GM23338 (cell line): ENCODE results near the gene HS6ST1. TPM values are rescaled to one million over a fixed set of nuclear protein-coding genes. Genes with fewer than 3 reads are reported as not detected.

ENCODE experiments used
- ATAC-seq: fragments of 200-7000 bp; cut with Tn5 transposase; 3 replicates; pipeline ENCODE4 v1.9.1; 2020
- DNase-seq: peaks from one replicate; pipeline ENCODE4 v3.0.0-alpha.2; 2015; ENCODE audit warnings: low spot score
- H2AFZ ChIP-seq: fragments of 200-600 bp; sonication (generic); 2 replicates; pipeline ENCODE4 v1.8.0; 2016; ENCODE audit warnings: antibody characterized with exemption, mild to moderate bottlenecking, moderate library complexity
- H3F3A ChIP-seq: fragments of 200-600 bp; sonication (generic); replicated peaks from 2 replicates; pipeline ENCODE4 v1.8.0; 2017; ENCODE audit warnings: antibody characterized with exemption, mixed run types, low read depth
- H3K27ac ChIP-seq: fragments of 200-600 bp; sonication (generic); 2 replicates; pipeline ENCODE4 v1.6.1; 2016; ENCODE audit warnings: low read depth
- H3K27me3 ChIP-seq: fragments of 200-600 bp; sonication (generic); 2 replicates; pipeline ENCODE4 v1.8.0; 2016; ENCODE audit warnings: mild to moderate bottlenecking, mixed run types, moderate library complexity; ENCODE audit not compliant: insufficient read depth
- H3K36me3 ChIP-seq: fragments of 200-600 bp; sonication (generic); 2 replicates; pipeline ENCODE4 v1.8.0; 2016; ENCODE audit warnings: mild to moderate bottlenecking; ENCODE audit not compliant: insufficient read depth
- H3K4me1 ChIP-seq: fragments of 200-600 bp; sonication (generic); 2 replicates; pipeline ENCODE4 v1.8.0; 2016; ENCODE audit warnings: mild to moderate bottlenecking, moderate library complexity; ENCODE audit not compliant: insufficient read depth
- H3K4me2 ChIP-seq: fragments of 200-600 bp; sonication (generic); 2 replicates; pipeline ENCODE4 v1.7.1; 2017; ENCODE audit warnings: mixed run types
- H3K4me3 ChIP-seq: fragments of 200-600 bp; sonication (generic); 2 replicates; pipeline ENCODE4 v1.6.1; 2016; ENCODE audit warnings: mixed run types
- H3K79me2 ChIP-seq: fragments of 200-600 bp; sonication (generic); replicated peaks from 2 replicates; pipeline ENCODE4 v1.8.0; 2017; ENCODE audit warnings: mild to moderate bottlenecking; ENCODE audit not compliant: insufficient read depth
- H3K9me2 ChIP-seq: fragments of 200-600 bp; sonication (generic); 2 replicates; pipeline ENCODE4 v1.8.0; 2017; ENCODE audit not compliant: insufficient read depth
- H4K20me1 ChIP-seq: fragments of 200-600 bp; sonication (generic); replicated peaks from 2 replicates; pipeline ENCODE4 v1.8.0; 2017; ENCODE audit warnings: mild to moderate bottlenecking; ENCODE audit not compliant: insufficient read depth
- H3K27ac Mint-ChIP-seq: 2 replicates; pipeline ENCODE4 v1.8.0; 2020; ENCODE audit warnings: inconsistent platforms, mild to moderate bottlenecking, moderate library complexity, mixed read lengths
- H3K27me3 Mint-ChIP-seq: 3 replicates; pipeline ENCODE4 v1.8.0; 2022; ENCODE audit warnings: low read depth, mild to moderate bottlenecking, moderate library complexity, mixed read lengths, inconsistent platforms; ENCODE audit not compliant: insufficient read depth, poor library complexity
- H3K36me3 Mint-ChIP-seq: 3 replicates; pipeline ENCODE4 v1.8.0; 2021; ENCODE audit warnings: low read depth, mild to moderate bottlenecking, inconsistent platforms, moderate library complexity, mixed read lengths
- H3K4me1 Mint-ChIP-seq: 3 replicates; pipeline ENCODE4 v1.8.0; 2020; ENCODE audit warnings: mild to moderate bottlenecking, inconsistent platforms, mixed read lengths
- H3K4me3 Mint-ChIP-seq: 3 replicates; pipeline ENCODE4 v1.8.0; 2021; ENCODE audit warnings: moderate library complexity, mild to moderate bottlenecking, inconsistent platforms, mixed read lengths
- H3K9me3 Mint-ChIP-seq: 3 replicates; pipeline ENCODE4 v1.8.0; 2020; ENCODE audit warnings: moderate library complexity, mild to moderate bottlenecking, inconsistent platforms, mixed read lengths
- CREB1 ChIP-seq: fragments of 250-450 bp; sonication (Bioruptor Pico); IDR thresholded peaks from 2 replicates; pipeline ENCODE4 v1.5.0; 2020; ENCODE audit warnings: low read depth, mild to moderate bottlenecking, moderate library complexity
- EZH2 ChIP-seq: fragments of 200-600 bp; sonication (generic); IDR thresholded peaks from one replicate; pipeline ENCODE4 v1.8.0; 2017; ENCODE audit warnings: antibody characterized with exemption, mild to moderate bottlenecking, low read depth; ENCODE audit not compliant: unreplicated experiment
- EZH2phosphoT487 ChIP-seq: fragments of 200-600 bp; sonication (generic); IDR thresholded peaks from one replicate; pipeline ENCODE4 v1.8.1; 2018; ENCODE audit warnings: antibody characterized with exemption; ENCODE audit not compliant: unreplicated experiment
- JUNB ChIP-seq: IDR thresholded peaks from one replicate; pipeline ENCODE4 v1.6.1; 2016; ENCODE audit warnings: antibody characterized with exemption; ENCODE audit not compliant: unreplicated experiment
- NANOG ChIP-seq: IDR thresholded peaks from 2 replicates; pipeline ENCODE4 v1.6.1; 2016; ENCODE audit warnings: antibody characterized with exemption, borderline replicate concordance
- POLR2AphosphoS5 ChIP-seq: IDR thresholded peaks from 2 replicates; pipeline ENCODE4 v1.6.1; 2016; ENCODE audit warnings: antibody characterized with exemption, low read depth
- STAT1 ChIP-seq: IDR thresholded peaks from one replicate; pipeline ENCODE4 v1.6.1; 2016; ENCODE audit warnings: antibody characterized with exemption; ENCODE audit not compliant: unreplicated experiment
- ZNF114 ChIP-seq: fragments of 250-450 bp; sonication (Bioruptor Pico); IDR thresholded peaks from 2 replicates; pipeline ENCODE4 v1.5.0; 2020; ENCODE audit warnings: mild to moderate bottlenecking, moderate library complexity
- ZNF331 ChIP-seq: fragments of 250-450 bp; sonication (Bioruptor Pico); IDR thresholded peaks from 2 replicates; pipeline ENCODE4 v1.5.0; 2020; ENCODE audit warnings: low read depth, mild to moderate bottlenecking, moderate library complexity
- polyA plus RNA-seq: library from polyadenylated mRNA; unstranded; fragments of >200 nt; fragmentation: Nextera tagmentation; extraction: Ambion mirVana; gene quantifications from 2 replicates; pipeline ENCODE4 v1.2.1, GENCODE V29; 2016
- total RNA-seq: library from RNA; depleted of rRNA; stranded (reverse); fragments of >200 nt; shearing (Covaris generic); gene quantifications from 2 replicates; pipeline ENCODE4 v1.2.3, GENCODE V29; 2014
- TF ChIP-seq, protein P1 (sequence below): fragments of 250-450 bp; sonication (Bioruptor Pico); IDR thresholded peaks from 2 replicates; pipeline ENCODE4 v1.5.0; 2020; ENCODE audit warnings: mild to moderate bottlenecking, moderate library complexity
- TF ChIP-seq, protein P2 (sequence below): IDR thresholded peaks from one replicate; pipeline ENCODE4 v1.6.1; 2018; ENCODE audit warnings: antibody characterized with exemption; ENCODE audit not compliant: unreplicated experiment
- TF ChIP-seq, protein P3 (sequence below): IDR thresholded peaks from 2 replicates; pipeline ENCODE4 v1.6.1; 2016; ENCODE audit warnings: antibody characterized with exemption
- TF ChIP-seq, protein P4 (sequence below), 2 experiments: fragments of 200-600 bp in 1 of 2; sonication (generic) in 1 of 2; conservative IDR thresholded peaks; 2 replicates each; pipeline versions ENCODE4 v1.5.1 to v1.6.1; 2016 to 2017; ENCODE audit warnings: antibody characterized with exemption in 2 of 2, low read depth in 2 of 2, mild to moderate bottlenecking in 2 of 2, moderate library complexity in 1 of 2

The HS6ST1 gene
- total and polyA plus RNA-seq, 2 experiments from 2014 or later, result 21.1 to 106 TPM

DNA sequence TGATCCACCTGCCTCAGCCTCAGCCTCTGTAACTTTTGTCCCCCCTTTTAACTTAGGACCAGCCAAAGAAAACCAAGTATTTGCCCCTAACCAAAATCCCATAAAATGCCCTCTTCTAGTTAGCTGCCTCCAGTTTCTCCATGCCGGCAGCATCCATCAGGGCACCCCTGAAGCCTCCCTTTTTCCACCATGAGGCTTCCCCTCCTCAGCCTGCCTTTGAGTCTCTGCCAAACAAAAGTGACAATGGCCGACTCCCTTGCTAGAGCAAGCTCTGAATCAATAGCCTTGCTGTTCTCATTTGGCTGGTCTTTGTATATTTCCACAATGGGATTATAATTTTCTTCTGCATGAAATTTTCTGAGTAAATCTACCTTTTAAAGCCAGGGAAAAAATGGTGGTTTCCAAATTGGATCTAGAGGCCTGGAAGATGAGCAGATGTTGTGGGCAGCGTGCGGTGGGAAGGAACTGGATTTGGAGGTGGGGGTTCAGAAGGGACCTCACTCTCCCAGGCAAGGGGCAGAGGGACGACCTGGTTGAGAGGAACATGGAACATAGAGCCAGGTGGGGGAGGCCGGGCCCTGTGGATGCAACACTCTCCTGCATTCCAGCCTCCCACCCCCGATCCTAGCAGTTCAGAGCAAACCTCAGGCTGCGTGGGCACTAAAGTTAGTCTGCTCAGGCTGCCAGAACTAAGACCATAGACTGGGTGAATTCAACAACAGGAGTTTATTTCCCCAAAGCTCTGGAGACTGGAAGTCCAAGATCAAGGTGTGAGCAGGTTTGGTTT, 80.6 kb downstream of the HS6ST1 start:
- Mint-ChIP-seq H3K27me3 (peaks cover 9% of the 10 kb centered on the region), H3K36me3 (no peaks in the 10 kb centered on the region), H3K4me1 (peaks cover 2% of the 10 kb centered on the region; the same call in 2 of the 3 replicates), H3K9me3 (no peaks in the 10 kb centered on the region), H3K4me3 (no peak overlapping the region), H3K27ac (no peak overlapping the region; the same call in 1 of the 2 replicates)
- Histone ChIP-seq H3K79me2 (no peaks in the 10 kb centered on the region), H3K27me3 (peaks cover 6% of the 10 kb centered on the region; the same call in 1 of the 2 replicates), H2AFZ (no peak overlapping the region), H4K20me1 (no peaks in the 10 kb centered on the region), H3K4me3 (no peak overlapping the region), H3K36me3 (no peaks in the 10 kb centered on the region), H3F3A (no peaks in the 10 kb centered on the region), H3K4me1 (no peaks in the 10 kb centered on the region), H3K9me2 (no peaks in the 10 kb centered on the region), H3K4me2 (no peak overlapping the region), H3K27ac (no peak overlapping the region)
- TF ChIP-seq, protein P1, sequence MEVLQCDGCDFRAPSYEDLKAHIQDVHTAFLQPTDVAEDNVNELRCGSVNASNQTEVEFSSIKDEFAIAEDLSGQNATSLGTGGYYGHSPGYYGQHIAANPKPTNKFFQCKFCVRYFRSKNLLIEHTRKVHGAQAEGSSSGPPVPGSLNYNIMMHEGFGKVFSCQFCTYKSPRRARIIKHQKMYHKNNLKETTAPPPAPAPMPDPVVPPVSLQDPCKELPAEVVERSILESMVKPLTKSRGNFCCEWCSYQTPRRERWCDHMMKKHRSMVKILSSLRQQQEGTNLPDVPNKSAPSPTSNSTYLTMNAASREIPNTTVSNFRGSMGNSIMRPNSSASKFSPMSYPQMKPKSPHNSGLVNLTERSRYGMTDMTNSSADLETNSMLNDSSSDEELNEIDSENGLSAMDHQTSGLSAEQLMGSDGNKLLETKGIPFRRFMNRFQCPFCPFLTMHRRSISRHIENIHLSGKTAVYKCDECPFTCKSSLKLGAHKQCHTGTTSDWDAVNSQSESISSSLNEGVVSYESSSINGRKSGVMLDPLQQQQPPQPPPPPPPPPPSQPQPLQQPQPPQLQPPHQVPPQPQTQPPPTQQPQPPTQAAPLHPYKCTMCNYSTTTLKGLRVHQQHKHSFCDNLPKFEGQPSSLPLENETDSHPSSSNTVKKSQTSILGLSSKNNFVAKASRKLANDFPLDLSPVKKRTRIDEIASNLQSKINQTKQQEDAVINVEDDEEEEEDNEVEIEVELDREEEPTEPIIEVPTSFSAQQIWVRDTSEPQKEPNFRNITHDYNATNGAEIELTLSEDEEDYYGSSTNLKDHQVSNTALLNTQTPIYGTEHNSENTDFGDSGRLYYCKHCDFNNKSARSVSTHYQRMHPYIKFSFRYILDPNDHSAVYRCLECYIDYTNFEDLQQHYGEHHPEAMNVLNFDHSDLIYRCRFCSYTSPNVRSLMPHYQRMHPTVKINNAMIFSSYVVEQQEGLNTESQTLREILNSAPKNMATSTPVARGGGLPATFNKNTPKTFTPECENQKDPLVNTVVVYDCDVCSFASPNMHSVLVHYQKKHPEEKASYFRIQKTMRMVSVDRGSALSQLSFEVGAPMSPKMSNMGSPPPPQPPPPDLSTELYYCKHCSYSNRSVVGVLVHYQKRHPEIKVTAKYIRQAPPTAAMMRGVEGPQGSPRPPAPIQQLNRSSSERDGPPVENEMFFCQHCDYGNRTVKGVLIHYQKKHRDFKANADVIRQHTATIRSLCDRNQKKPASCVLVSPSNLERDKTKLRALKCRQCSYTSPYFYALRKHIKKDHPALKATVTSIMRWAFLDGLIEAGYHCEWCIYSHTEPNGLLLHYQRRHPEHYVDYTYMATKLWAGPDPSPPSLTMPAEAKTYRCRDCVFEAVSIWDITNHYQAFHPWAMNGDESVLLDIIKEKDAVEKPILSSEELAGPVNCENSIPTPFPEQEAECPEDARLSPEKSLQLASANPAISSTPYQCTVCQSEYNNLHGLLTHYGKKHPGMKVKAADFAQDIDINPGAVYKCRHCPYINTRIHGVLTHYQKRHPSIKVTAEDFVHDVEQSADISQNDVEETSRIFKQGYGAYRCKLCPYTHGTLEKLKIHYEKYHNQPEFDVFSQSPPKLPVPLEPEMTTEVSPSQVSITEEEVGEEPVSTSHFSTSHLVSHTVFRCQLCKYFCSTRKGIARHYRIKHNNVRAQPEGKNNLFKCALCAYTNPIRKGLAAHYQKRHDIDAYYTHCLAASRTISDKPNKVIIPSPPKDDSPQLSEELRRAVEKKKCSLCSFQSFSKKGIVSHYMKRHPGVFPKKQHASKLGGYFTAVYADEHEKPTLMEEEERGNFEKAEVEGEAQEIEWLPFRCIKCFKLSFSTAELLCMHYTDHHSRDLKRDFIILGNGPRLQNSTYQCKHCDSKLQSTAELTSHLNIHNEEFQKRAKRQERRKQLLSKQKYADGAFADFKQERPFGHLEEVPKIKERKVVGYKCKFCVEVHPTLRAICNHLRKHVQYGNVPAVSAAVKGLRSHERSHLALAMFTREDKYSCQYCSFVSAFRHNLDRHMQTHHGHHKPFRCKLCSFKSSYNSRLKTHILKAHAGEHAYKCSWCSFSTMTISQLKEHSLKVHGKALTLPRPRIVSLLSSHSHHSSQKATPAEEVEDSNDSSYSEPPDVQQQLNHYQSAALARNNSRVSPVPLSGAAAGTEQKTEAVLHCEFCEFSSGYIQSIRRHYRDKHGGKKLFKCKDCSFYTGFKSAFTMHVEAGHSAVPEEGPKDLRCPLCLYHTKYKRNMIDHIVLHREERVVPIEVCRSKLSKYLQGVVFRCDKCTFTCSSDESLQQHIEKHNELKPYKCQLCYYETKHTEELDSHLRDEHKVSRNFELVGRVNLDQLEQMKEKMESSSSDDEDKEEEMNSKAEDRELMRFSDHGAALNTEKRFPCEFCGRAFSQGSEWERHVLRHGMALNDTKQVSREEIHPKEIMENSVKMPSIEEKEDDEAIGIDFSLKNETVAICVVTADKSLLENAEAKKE (CRISPR knock-in tag), result no peak
- TF ChIP-seq CREB1, result no peak
- TF ChIP-seq, protein P2, sequence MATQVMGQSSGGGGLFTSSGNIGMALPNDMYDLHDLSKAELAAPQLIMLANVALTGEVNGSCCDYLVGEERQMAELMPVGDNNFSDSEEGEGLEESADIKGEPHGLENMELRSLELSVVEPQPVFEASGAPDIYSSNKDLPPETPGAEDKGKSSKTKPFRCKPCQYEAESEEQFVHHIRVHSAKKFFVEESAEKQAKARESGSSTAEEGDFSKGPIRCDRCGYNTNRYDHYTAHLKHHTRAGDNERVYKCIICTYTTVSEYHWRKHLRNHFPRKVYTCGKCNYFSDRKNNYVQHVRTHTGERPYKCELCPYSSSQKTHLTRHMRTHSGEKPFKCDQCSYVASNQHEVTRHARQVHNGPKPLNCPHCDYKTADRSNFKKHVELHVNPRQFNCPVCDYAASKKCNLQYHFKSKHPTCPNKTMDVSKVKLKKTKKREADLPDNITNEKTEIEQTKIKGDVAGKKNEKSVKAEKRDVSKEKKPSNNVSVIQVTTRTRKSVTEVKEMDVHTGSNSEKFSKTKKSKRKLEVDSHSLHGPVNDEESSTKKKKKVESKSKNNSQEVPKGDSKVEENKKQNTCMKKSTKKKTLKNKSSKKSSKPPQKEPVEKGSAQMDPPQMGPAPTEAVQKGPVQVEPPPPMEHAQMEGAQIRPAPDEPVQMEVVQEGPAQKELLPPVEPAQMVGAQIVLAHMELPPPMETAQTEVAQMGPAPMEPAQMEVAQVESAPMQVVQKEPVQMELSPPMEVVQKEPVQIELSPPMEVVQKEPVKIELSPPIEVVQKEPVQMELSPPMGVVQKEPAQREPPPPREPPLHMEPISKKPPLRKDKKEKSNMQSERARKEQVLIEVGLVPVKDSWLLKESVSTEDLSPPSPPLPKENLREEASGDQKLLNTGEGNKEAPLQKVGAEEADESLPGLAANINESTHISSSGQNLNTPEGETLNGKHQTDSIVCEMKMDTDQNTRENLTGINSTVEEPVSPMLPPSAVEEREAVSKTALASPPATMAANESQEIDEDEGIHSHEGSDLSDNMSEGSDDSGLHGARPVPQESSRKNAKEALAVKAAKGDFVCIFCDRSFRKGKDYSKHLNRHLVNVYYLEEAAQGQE, result no peak
- no peak for TF ChIP-seq EZH2
- TF ChIP-seq, protein P3, sequence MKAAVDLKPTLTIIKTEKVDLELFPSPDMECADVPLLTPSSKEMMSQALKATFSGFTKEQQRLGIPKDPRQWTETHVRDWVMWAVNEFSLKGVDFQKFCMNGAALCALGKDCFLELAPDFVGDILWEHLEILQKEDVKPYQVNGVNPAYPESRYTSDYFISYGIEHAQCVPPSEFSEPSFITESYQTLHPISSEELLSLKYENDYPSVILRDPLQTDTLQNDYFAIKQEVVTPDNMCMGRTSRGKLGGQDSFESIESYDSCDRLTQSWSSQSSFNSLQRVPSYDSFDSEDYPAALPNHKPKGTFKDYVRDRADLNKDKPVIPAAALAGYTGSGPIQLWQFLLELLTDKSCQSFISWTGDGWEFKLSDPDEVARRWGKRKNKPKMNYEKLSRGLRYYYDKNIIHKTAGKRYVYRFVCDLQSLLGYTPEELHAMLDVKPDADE, result no peak
- no peak for TF ChIP-seq NANOG
- TF ChIP-seq ZNF114, result no peak
- TF ChIP-seq STAT1, result no peak
- TF ChIP-seq, protein P4, sequence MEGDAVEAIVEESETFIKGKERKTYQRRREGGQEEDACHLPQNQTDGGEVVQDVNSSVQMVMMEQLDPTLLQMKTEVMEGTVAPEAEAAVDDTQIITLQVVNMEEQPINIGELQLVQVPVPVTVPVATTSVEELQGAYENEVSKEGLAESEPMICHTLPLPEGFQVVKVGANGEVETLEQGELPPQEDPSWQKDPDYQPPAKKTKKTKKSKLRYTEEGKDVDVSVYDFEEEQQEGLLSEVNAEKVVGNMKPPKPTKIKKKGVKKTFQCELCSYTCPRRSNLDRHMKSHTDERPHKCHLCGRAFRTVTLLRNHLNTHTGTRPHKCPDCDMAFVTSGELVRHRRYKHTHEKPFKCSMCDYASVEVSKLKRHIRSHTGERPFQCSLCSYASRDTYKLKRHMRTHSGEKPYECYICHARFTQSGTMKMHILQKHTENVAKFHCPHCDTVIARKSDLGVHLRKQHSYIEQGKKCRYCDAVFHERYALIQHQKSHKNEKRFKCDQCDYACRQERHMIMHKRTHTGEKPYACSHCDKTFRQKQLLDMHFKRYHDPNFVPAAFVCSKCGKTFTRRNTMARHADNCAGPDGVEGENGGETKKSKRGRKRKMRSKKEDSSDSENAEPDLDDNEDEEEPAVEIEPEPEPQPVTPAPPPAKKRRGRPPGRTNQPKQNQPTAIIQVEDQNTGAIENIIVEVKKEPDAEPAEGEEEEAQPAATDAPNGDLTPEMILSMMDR (conservative IDR thresholded peaks at IDR 0.05; ENCODE audit: low read depth in 2 of 2), result no peak
- TF ChIP-seq EZH2phosphoT487, result no peak
- TF ChIP-seq JUNB, result no peak
- TF ChIP-seq ZNF331 (CRISPR knock-in tag), result no peak
- TF ChIP-seq POLR2AphosphoS5, result no peak
- no peak for DNase-seq
- ATAC-seq, result no peak
